ENCODE results near the gene AP1B1. TPM values are rescaled to one million over a fixed set of nuclear protein-coding genes. Genes with fewer than 3 reads are reported as not detected.

Gene AP1B1
- total and polyA plus RNA-seq, 2 donors from 2014 or later, result 50.5 to 82.9 TPM

- DNase-seq (no peak), FAIRE-seq (no peak)
- H3K4me3 ChIP-seq (ENCODE audit: low read length in 3 of 3), result peak overlapping the region; percentile 47 to 74 (median 72)
- H3K27ac ChIP-seq (ENCODE audit: low read depth in 2 of 2, low read length in 2 of 2), result peak overlapping the region in 1 of 2 donors; percentile 51
- no peaks in the 10 kb centered on the region for H3K27me3 ChIP-seq (ENCODE audit: control insufficient read depth, insufficient read depth, low read length)
- H3K36me3 ChIP-seq (ENCODE audit: control insufficient read depth in 2 of 3, insufficient read depth in 3 of 3, low read length in 3 of 3), result no peaks in the 10 kb centered on the region
- peaks cover 0 to 42% (median 15%) of the 10 kb centered on the region in 3 donors for H3K4me1 ChIP-seq (ENCODE audit: control insufficient read depth in 2 of 3, insufficient read depth in 2 of 3, low read depth in 1 of 3, low read length in 3 of 3)
- peak overlapping the region; percentile 38 to 75 (median 69) for H3K9ac ChIP-seq (ENCODE audit: low read length in 3 of 3)
- intact Hi-C loops (cut with DNase I), result no loop called here
- no peaks in the 10 kb centered on the region for H3K9me3 ChIP-seq (ENCODE audit: control insufficient read depth in 2 of 3, insufficient read depth in 1 of 3, low read length in 3 of 3)
- no peak for TF ChIP-seq CTCF (IDR thresholded peaks at IDR 0.05; ENCODE audit: borderline replicate concordance, extremely low read depth, insufficient read depth)
Observed at GRCh38 chr22:29307596-29308147, 80.7 kb downstream of the AP1B1 start.

- peaks cover 0 to 45% (median 15%) of the 10 kb centered on the region in 3 donors for H3K4me1 ChIP-seq (ENCODE audit: control insufficient read depth in 2 of 3, insufficient read depth in 2 of 3, low read depth in 1 of 3, low read length in 3 of 3)
- DNase-seq, result peak; percentile 68 to 95 (median 86)
- H3K27me3 ChIP-seq (ENCODE audit: control insufficient read depth, insufficient read depth, low read length), result no peaks in the 10 kb centered on the region
- intact Hi-C loops (cut with DNase I), result no loop called here
- no peaks in the 10 kb centered on the region for H3K36me3 ChIP-seq (ENCODE audit: control insufficient read depth in 2 of 3, insufficient read depth in 3 of 3, low read length in 3 of 3)
- peak overlapping the region; percentile 53 to 71 for H3K27ac ChIP-seq (ENCODE audit: low read depth in 2 of 2, low read length in 2 of 2)
- no peak for FAIRE-seq
- no peak for TF ChIP-seq CTCF (IDR thresholded peaks at IDR 0.05; ENCODE audit: borderline replicate concordance, extremely low read depth, insufficient read depth)
- peak overlapping the region; percentile 38 to 75 (median 69) for H3K9ac ChIP-seq (ENCODE audit: low read length in 3 of 3)
- H3K4me3 ChIP-seq (ENCODE audit: low read length in 3 of 3), result peak overlapping the region; percentile 47 to 74 (median 72)
- no peaks in the 10 kb centered on the region for H3K9me3 ChIP-seq (ENCODE audit: control insufficient read depth in 2 of 3, insufficient read depth in 1 of 3, low read length in 3 of 3)
Observed at GRCh38 chr22:29306835-29307595, 81.4 kb downstream of the AP1B1 start.

GRCh38 chr22:29306175-29306834 is 82.1 kb downstream of the AP1B1 start, which contains the start of gene GAS2L1:
Gene GAS2L1, plus strand, starts transcription at chr22:29306650. Its CDS starts 1,456 bp downstream, at chr22:29308106.
- DNase-seq, result peak; percentile 85 to 94 (median 90)
- Histone ChIP-seq H3K9ac (ENCODE audit: low read length in 3 of 3) (peak within 1 kb of the TSS; percentile 38 to 75 (median 69)), H3K27me3 (ENCODE audit: control insufficient read depth, insufficient read depth, low read length) (no peaks in the 10 kb centered on the region), H3K36me3 (ENCODE audit: control insufficient read depth in 2 of 3, insufficient read depth in 3 of 3, low read length in 3 of 3) (no peaks in the 10 kb centered on the region), H3K4me1 (ENCODE audit: control insufficient read depth in 2 of 3, insufficient read depth in 2 of 3, low read depth in 1 of 3, low read length in 3 of 3) (peaks cover 0 to 45% (median 15%) of the 10 kb centered on the region in 3 donors), H3K4me3 (ENCODE audit: low read length in 3 of 3) (peak within 1 kb of the TSS; percentile 59 to 80 (median 72)), H3K27ac (ENCODE audit: low read depth in 2 of 2, low read length in 2 of 2) (peak within 1 kb of the TSS; percentile 53 to 71), H3K9me3 (ENCODE audit: control insufficient read depth in 2 of 3, insufficient read depth in 1 of 3, low read length in 3 of 3) (no peaks in the 10 kb centered on the region)
- intact Hi-C loops (cut with DNase I), result no loop called here
- no peak for FAIRE-seq
- TF ChIP-seq CTCF (IDR thresholded peaks at IDR 0.05; ENCODE audit: borderline replicate concordance, extremely low read depth, insufficient read depth), result peak; percentile 63
